SJCRH30 (cell line): ENCODE data around the gene R3HDM2. TPM values are rescaled to one million over a fixed set of nuclear protein-coding genes. Genes with fewer than 3 reads are reported as not detected.

ENCODE experiments used
- DNase-seq, 2 experiments: peaks; one replicate each; pipeline ENCODE4 v3.0.0-alpha.2; 2015 to 2020
- H3K27ac ChIP-seq: fragments of 250-450 bp; sonication (Bioruptor Pico); 2 replicates; pipeline ENCODE4 v1.5.1; 2020; ENCODE audit warnings: mild to moderate bottlenecking, moderate library complexity
- H3K27me3 ChIP-seq: fragments of 250-450 bp; sonication (Bioruptor Pico); 2 replicates; pipeline ENCODE4 v1.5.1; 2020; ENCODE audit warnings: mild to moderate bottlenecking, moderate library complexity
- H3K36me3 ChIP-seq: fragments of 250-450 bp; sonication (Bioruptor Pico); 2 replicates; pipeline ENCODE4 v1.5.1; 2020; ENCODE audit warnings: mild to moderate bottlenecking, moderate library complexity
- H3K4me1 ChIP-seq: fragments of 250-450 bp; sonication (Bioruptor Pico); 2 replicates; pipeline ENCODE4 v1.5.1; 2020; ENCODE audit warnings: mild to moderate bottlenecking, moderate library complexity
- H3K4me3 ChIP-seq: fragments of 250-450 bp; sonication (Bioruptor Pico); 2 replicates; pipeline ENCODE4 v1.5.1; 2020; ENCODE audit warnings: mild to moderate bottlenecking, moderate library complexity
- H3K9me3 ChIP-seq: fragments of 250-450 bp; sonication (Bioruptor Pico); replicated peaks from 2 replicates; pipeline ENCODE4 v1.5.1; 2020; ENCODE audit warnings: mild to moderate bottlenecking, moderate library complexity
- total RNA-seq: library from RNA; depleted of rRNA; stranded (reverse); fragments of >200 nt; shearing (Covaris generic); gene quantifications from 2 replicates; pipeline ENCODE4 v1.2.3, GENCODE V29; 2014; rRNA removed

The R3HDM2 gene
- total RNA-seq, 1 experiment from 2014 or later = 17.0 TPM

DNA sequence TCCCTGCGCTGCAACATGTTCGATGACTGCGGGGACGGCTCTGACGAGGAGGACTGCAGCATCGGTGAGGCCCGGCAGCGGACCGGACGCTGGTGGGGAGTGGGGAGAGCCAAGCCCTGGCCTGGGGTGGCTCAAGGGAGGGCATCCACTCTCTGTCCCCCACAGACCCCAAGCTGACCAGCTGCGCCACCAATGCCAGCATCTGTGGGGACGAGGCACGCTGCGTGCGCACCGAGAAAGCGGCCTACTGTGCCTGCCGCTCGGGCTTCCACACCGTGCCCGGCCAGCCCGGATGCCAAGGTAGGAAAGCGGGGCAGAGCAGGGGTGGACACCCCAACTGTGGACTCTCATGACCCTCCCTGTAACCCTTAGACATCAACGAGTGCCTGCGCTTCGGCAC, 225.7 kb downstream of the R3HDM2 start:
- no peaks in the 10 kb centered on the region for H3K27me3 ChIP-seq
- no peaks in the 10 kb centered on the region for H3K4me1 ChIP-seq
- H3K36me3 ChIP-seq = peaks cover 20% of the 10 kb centered on the region
- no peak overlapping the region for H3K4me3 ChIP-seq
- no peak overlapping the region for H3K27ac ChIP-seq
- DNase-seq = no peak
- no peaks in the 10 kb centered on the region for H3K9me3 ChIP-seq

DNA sequence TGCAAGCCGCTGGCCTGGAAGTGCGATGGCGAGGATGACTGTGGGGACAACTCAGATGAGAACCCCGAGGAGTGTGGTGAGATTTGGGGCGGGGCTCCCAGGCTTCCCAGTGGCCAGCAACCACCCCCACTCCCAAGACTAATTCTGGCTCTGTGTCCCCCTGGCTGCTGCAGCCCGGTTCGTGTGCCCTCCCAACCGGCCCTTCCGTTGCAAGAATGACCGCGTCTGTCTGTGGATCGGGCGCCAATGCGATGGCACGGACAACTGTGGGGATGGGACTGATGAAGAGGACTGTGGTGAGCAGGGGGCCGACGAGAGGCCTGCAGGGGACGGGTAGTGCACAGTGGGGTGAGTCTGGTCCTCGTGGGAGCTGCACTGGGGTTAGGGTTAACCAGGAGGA, 226.4 kb downstream of the R3HDM2 start:
- DNase-seq = no peak
- no peaks in the 10 kb centered on the region for H3K27me3 ChIP-seq
- no peaks in the 10 kb centered on the region for H3K9me3 ChIP-seq
- peaks cover 20% of the 10 kb centered on the region for H3K36me3 ChIP-seq
- H3K4me1 ChIP-seq = no peaks in the 10 kb centered on the region
- H3K4me3 ChIP-seq = no peak overlapping the region
- H3K27ac ChIP-seq = no peak overlapping the region

DNA sequence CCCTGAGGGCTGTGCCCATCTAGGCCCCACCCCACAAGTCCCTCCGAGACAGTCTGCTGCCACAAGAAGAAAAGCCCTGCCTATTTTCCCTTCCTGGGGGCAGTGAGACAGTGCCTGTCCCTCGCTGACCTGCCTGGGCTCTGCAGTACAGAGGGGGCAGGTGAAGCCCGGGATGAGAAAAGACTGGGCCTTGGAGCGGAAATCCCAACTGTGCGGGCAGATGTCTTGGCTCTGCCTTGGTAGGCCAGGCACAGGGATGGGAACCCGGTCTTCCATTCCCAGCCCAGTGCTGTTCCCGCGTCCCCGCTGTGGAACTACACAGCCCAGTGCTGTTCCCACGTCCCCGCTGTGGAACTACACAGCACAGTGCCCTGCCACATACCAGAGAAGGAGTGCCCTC, 227.1 kb downstream of the R3HDM2 start:
- H3K4me3 ChIP-seq = no peak overlapping the region
- peaks cover 23% of the 10 kb centered on the region for H3K36me3 ChIP-seq
- DNase-seq = no peak
- H3K4me1 ChIP-seq = no peaks in the 10 kb centered on the region
- H3K27ac ChIP-seq = no peak overlapping the region
- no peaks in the 10 kb centered on the region for H3K27me3 ChIP-seq
- H3K9me3 ChIP-seq = no peaks in the 10 kb centered on the region

Other genes with a start within 250 kb of the R3HDM2 start
- gene NXPH4, start 214.2 kb downstream of the R3HDM2 start, total RNA-seq = 91.1 and 92.7 TPM in 2 replicates
- gene SHMT2, start 201.3 kb downstream of the R3HDM2 start, total RNA-seq = 1,504 and 1,712 TPM in 2 replicates
- 1,199 and 1,339 TPM in 2 replicates for gene STAC3, start 179.9 kb downstream of the R3HDM2 start, total RNA-seq
- 0.28 and 0.41 TPM in 2 replicates for gene INHBC, start 3.7 kb upstream of the R3HDM2 start, total RNA-seq
- 17.0 and 32.9 TPM in 2 replicates for gene INHBE, start 24.3 kb upstream of the R3HDM2 start, total RNA-seq
- 171 and 174 TPM in 2 replicates for gene GLI1, start 28.7 kb upstream of the R3HDM2 start, total RNA-seq
- gene ARHGAP9, start 48.8 kb upstream of the R3HDM2 start, total RNA-seq = 5.7 and 9.3 TPM in 2 replicates
- 690 and 839 TPM in 2 replicates for gene MARS1, start 57.0 kb upstream of the R3HDM2 start, total RNA-seq
- gene DDIT3, start 89.5 kb upstream of the R3HDM2 start, total RNA-seq = 68.0 and 91.1 TPM in 2 replicates
- 60.0 and 60.1 TPM in 2 replicates for gene MBD6, start 91.8 kb upstream of the R3HDM2 start, total RNA-seq
- 63.5 and 83.3 TPM in 2 replicates for gene DCTN2, start 116.1 kb upstream of the R3HDM2 start, total RNA-seq
- 0.41 and 0.47 TPM in 2 replicates for gene KIF5A, start 119.0 kb upstream of the R3HDM2 start, total RNA-seq
- 170 and 171 TPM in 2 replicates for gene PIP4K2C, start 160.1 kb upstream of the R3HDM2 start, total RNA-seq
- 157 and 192 TPM in 2 replicates for gene DTX3, start 173.8 kb upstream of the R3HDM2 start, total RNA-seq
- 234 and 262 TPM in 2 replicates for gene ARHGEF25, start 180.4 kb upstream of the R3HDM2 start, total RNA-seq
- 82.7 and 104 TPM in 2 replicates for gene B4GALNT1, start 202.2 kb upstream of the R3HDM2 start, total RNA-seq